Thyroid gland (tissue), 4 donors: ENCODE measurements around the gene CR1. TPM values are rescaled to one million over a fixed set of nuclear protein-coding genes. Genes with fewer than 3 reads are reported as not detected.
"Not testable (repeated sequence)": the region's sequence is repeated elsewhere in the genome, so short reads cannot be mapped to it uniquely, and the experiment has no call there.

Experiments used
- DNase-seq, 2 donors: peaks; one replicate each; pipeline ENCODE4 v3.0.0-alpha.2; 2019
- H3K27ac ChIP-seq, 3 donors: fragments of 200-600 bp; sonication (generic); 1 replicate in 2 of 3; 2 replicates in 1 of 3; pipeline ENCODE4 v1.5.1; 2016 to 2019; ENCODE audit warnings: mild to moderate bottlenecking in 1 of 3, moderate library complexity in 1 of 3
- H3K27me3 ChIP-seq: fragments of 200-600 bp; sonication (generic); one replicate; pipeline ENCODE4 v1.5.1; 2019
- H3K36me3 ChIP-seq, 2 donors: fragments of 200-600 bp; sonication (generic); one replicate each; pipeline ENCODE4 v1.5.1; 2016 to 2019
- H3K4me1 ChIP-seq, 2 donors: fragments of 200-600 bp; sonication (generic); one replicate each; pipeline ENCODE4 v1.5.1; 2017 to 2019
- H3K4me3 ChIP-seq, 3 donors: fragments of 200-600 bp; sonication (generic); replicated peaks in 1 of 3; 1 replicate in 2 of 3; 2 replicates in 1 of 3; pipeline ENCODE4 v1.5.1; 2016; ENCODE audit warnings: mild to moderate bottlenecking in 1 of 3
- H3K9me3 ChIP-seq: fragments of 200-600 bp; sonication (generic); one replicate; pipeline ENCODE4 v1.5.1; 2017
- POLR2A ChIP-seq, 2 donors: fragments of 450-650 bp; IDR thresholded peaks; one replicate each; pipeline ENCODE4 v1.6.1; 2017; ENCODE audit warnings: antibody characterized with exemption in 2 of 2, mild to moderate bottlenecking in 2 of 2, moderate library complexity in 1 of 2
- WGBS, 2 donors: methylation state at CpG; one replicate each; pipeline ENCODE4 v1.1.5; 2017; 5-methylcytosine and 5-hydroxymethylcytosine counted together
- intact Hi-C: fragments of 100-400 bp; cut with DNase I; formaldehyde crosslinking; loops from one replicate; pipeline ENCODE4 v1.15.1; 2023
- total RNA-seq, 4 donors: library from RNA; depleted of rRNA; stranded (reverse); fragments of >200 nt; gene quantifications; one replicate each; pipeline ENCODE4 v1.2.3, GENCODE V29; 2016
- TF ChIP-seq, protein P1 (sequence below), 6 experiments: fragments of 200-600 bp in 3 of 6; fragments of 450-650 bp in 3 of 6; sonication (generic) in 3 of 6; IDR thresholded peaks; one replicate each; pipeline ENCODE4 v1.5.1; 2016 to 2019; ENCODE audit warnings: antibody characterized with exemption in 6 of 6, mild to moderate bottlenecking in 2 of 6, inconsistent platforms in 1 of 6, moderate library complexity in 1 of 6

The CR1 gene
- total RNA-seq, 4 donors from 2014 or later, result 0.49 to 5.8 (median 1.2) TPM

DNA sequence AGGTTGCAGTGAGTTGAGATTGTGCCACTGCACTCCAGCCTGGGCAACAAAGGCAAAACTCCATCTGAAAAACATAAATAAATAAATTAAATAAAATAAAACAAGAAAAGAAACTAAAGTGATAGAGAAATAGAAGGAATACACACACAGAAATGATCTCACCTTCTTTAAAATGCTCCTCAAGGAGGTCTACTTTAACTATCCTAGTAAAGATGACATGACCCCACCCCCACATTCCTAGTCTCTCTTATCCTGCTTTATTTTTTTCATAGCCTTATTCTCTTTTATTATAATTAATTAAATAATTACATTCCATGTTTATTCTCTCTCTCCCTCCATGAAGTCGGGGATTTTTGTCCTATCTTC, 131.0 kb downstream of the CR1 start:
- WGBS, 2 donors, result 92 to 96% methylated on average over 1 of the region's 1 CpG

DNA sequence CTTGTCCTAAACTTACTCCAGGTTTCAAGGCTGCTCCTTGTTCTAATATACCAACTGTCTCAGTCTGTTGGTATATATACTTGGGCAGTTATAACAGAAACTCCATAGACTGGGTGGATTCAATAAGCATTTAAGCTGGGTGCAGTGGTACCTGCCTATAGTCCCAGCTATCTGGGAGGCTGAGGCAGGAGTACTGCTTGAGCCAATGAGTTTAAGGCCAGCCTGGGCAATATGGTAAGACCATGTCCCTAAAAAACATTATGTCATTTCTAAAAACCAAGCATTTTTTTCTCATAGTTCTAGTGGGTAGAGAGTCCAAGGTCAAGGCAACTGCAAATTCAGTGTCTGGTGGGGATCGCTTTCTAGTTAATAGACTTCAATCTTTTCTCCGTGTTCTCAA, 131.5 kb downstream of the CR1 start:
- 97 to 100% methylated on average over 2 of the region's 2 CpGs for WGBS, 2 donors
- no peaks in the 10 kb centered on the region for H3K36me3 ChIP-seq
- intact Hi-C loops, result no loop called here
- H3K4me1 ChIP-seq, result no peaks in the 10 kb centered on the region
- no peak overlapping the region for H3K27ac ChIP-seq
- no peak for DNase-seq
- H3K9me3 ChIP-seq, result no peaks in the 10 kb centered on the region
- no peak overlapping the region for H3K4me3 ChIP-seq
- no peak for TF ChIP-seq POLR2A (IDR thresholded peaks at IDR 0.05)
- TF ChIP-seq, protein P1, sequence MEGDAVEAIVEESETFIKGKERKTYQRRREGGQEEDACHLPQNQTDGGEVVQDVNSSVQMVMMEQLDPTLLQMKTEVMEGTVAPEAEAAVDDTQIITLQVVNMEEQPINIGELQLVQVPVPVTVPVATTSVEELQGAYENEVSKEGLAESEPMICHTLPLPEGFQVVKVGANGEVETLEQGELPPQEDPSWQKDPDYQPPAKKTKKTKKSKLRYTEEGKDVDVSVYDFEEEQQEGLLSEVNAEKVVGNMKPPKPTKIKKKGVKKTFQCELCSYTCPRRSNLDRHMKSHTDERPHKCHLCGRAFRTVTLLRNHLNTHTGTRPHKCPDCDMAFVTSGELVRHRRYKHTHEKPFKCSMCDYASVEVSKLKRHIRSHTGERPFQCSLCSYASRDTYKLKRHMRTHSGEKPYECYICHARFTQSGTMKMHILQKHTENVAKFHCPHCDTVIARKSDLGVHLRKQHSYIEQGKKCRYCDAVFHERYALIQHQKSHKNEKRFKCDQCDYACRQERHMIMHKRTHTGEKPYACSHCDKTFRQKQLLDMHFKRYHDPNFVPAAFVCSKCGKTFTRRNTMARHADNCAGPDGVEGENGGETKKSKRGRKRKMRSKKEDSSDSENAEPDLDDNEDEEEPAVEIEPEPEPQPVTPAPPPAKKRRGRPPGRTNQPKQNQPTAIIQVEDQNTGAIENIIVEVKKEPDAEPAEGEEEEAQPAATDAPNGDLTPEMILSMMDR (IDR thresholded peaks at IDR 0.05), result no peak
- no peaks in the 10 kb centered on the region for H3K27me3 ChIP-seq

More for the DNA sequence above, 131.0 kb downstream of the CR1 start:
- Histone ChIP-seq H3K27ac (no peak overlapping the region), H3K4me1 (no peaks in the 10 kb centered on the region), H3K4me3 (no peak overlapping the region), H3K9me3 (no peaks in the 10 kb centered on the region), H3K36me3 (no peaks in the 10 kb centered on the region), H3K27me3 (no peaks in the 10 kb centered on the region)
- intact Hi-C loops, result no loop called here
- TF ChIP-seq POLR2A (IDR thresholded peaks at IDR 0.05), result no peak
- TF ChIP-seq, protein P1 (IDR thresholded peaks at IDR 0.05), result no peak
- DNase-seq, result no peak

DNA sequence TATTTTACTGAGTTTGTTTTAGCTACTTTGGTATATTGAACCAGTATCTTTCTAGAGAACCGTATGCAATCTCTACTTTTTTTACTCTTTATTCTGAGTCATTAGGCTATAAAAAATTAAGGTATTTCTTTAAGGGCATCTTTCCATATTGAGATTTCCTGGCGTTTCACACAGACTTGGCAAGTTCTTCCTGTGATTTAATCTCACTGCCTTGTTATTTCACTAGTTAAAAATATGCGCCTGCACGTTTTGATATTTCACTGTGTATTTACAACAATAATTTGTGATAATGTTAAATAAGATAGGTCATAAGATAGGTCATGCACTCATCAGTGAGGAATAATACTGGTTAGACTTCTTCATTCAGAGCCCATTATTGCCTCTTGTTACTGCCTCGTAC, 132.8 kb downstream of the CR1 start:
- WGBS, 2 donors, result 65 to 68% methylated on average over 5 of the region's 5 CpGs
- Histone ChIP-seq H3K27ac (no peak overlapping the region), H3K4me3 (no peak overlapping the region), H3K4me1 (no peaks in the 10 kb centered on the region), H3K9me3 (no peaks in the 10 kb centered on the region), H3K27me3 (no peaks in the 10 kb centered on the region), H3K36me3 (no peaks in the 10 kb centered on the region)
- intact Hi-C loops, result no loop called here
- no peak for DNase-seq
- TF ChIP-seq POLR2A (IDR thresholded peaks at IDR 0.05), result no peak
- TF ChIP-seq, protein P1 (IDR thresholded peaks at IDR 0.05), result no peak

DNA sequence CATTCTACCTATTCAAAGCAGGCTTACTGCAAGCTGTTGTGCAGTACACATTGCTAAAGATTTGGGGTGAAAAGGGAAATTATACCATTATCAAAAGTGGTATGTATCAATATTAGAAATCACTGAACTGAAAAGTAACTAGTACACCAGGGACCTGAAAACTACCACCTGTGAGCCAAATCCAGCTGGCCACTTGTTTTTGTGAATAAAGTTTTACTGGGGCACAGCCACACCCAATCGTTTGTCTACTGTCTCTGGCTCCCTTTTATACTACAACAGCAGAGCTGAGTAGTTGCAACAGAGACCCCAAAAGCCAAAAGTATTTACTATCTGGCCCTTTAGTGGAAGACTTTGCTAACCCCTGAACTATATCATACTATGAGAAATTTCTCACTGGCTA, 135.2 kb downstream of the CR1 start:
- Histone ChIP-seq H3K36me3 (no peaks in the 10 kb centered on the region), H3K9me3 (no peaks in the 10 kb centered on the region), H3K4me3 (no peak overlapping the region), H3K4me1 (no peaks in the 10 kb centered on the region), H3K27me3 (no peaks in the 10 kb centered on the region), H3K27ac (no peak overlapping the region)
- intact Hi-C loops, result no loop called here
- WGBS, 2 donors, result 60 to 69% methylated on average over 1 of the region's 1 CpG
- no peak for DNase-seq
- no peak for TF ChIP-seq POLR2A (IDR thresholded peaks at IDR 0.05)
- TF ChIP-seq, protein P1 (IDR thresholded peaks at IDR 0.05), result no peak

DNA sequence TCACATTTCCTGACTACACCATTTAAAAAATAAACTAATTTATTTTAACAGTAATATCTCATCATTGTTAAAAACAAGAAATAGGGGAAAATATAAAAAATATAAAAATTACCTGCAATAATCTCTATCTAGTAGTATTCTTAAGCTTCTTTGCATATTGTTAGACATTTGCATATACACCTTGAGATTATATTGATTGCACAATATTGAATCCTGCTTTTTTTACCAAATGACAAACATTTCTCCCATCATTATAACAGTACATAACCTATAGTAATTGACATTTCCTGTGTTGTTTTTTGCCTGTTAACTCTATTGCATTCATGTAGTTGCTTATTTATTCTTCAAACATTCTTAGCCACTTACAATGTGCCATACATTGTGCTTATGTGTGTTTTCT, 137.3 kb downstream of the CR1 start:
- intact Hi-C loops, result no loop called here
- Histone ChIP-seq H3K27ac (no peak overlapping the region), H3K36me3 (no peaks in the 10 kb centered on the region), H3K27me3 (no peaks in the 10 kb centered on the region), H3K9me3 (no peaks in the 10 kb centered on the region), H3K4me1 (no peaks in the 10 kb centered on the region), H3K4me3 (no peak overlapping the region)
- DNase-seq, result no peak
- TF ChIP-seq POLR2A (IDR thresholded peaks at IDR 0.05), result no peak
- TF ChIP-seq, protein P1 (IDR thresholded peaks at IDR 0.05), result no peak

DNA sequence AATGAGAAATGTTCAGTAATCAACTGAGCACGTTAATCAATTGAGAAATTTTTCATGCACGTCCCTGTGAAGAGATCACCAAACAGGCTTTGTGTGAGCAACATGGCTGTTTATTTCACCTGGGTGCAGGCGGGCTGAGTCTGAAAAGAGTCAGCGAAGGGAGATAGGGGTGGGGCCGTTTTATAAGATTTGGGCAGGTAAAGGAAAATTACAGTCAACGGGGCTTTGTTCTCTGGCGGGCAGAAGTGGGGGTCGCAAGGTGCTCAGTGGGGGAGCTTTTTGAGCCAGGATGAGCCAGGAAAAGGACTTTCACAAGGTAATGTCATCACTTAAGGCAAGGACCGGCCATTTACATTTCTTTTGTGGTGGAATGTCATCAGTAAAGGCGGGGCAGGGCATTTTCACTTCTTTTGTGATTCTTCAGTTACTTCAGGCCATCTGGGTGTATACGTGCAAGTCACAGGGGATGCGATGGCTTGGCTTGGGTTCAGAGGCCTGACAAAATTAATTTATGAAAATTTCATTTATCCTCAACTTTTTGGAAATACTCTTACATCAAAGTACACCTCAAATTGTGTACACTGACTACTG, 137.8 kb downstream of the CR1 start:
- H3K9me3 ChIP-seq, intact Hi-C loops: not testable (repeated sequence)

DNA sequence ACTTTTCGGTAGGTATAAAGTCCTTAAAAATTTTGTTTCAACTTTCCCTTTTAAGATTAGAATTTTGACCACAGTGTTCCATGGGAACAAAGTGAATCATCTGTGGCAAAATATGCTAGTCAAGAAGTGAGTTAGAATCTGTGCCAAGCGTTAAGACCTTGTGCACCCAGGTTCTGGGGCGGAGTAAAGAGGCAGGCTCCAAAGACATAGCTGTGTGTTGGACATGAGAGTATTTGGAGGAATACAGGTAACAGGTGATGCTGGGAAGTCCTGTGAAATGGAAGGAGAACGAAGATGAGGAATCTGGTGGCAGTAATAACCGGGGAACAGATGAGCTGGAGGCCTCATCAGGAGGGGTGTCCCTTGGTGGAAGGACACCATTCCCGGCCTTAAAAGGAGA, 138.3 kb downstream of the CR1 start:
- H3K4me1 ChIP-seq, H3K27me3 ChIP-seq, H3K27ac ChIP-seq, DNase-seq, H3K36me3 ChIP-seq, intact Hi-C loops, H3K9me3 ChIP-seq, H3K4me3 ChIP-seq: not testable (repeated sequence)
- 83 to 85% methylated on average over 5 to 6 of the region's 6 CpGs for WGBS, 2 donors

More for the DNA sequence above, 137.8 kb downstream of the CR1 start:
- not testable (repeated sequence) for H3K4me3 ChIP-seq, DNase-seq, H3K4me1 ChIP-seq, H3K27ac ChIP-seq, H3K36me3 ChIP-seq, H3K27me3 ChIP-seq
- 79 to 83% methylated on average over 12 of the region's 12 CpGs for WGBS, 2 donors

DNA sequence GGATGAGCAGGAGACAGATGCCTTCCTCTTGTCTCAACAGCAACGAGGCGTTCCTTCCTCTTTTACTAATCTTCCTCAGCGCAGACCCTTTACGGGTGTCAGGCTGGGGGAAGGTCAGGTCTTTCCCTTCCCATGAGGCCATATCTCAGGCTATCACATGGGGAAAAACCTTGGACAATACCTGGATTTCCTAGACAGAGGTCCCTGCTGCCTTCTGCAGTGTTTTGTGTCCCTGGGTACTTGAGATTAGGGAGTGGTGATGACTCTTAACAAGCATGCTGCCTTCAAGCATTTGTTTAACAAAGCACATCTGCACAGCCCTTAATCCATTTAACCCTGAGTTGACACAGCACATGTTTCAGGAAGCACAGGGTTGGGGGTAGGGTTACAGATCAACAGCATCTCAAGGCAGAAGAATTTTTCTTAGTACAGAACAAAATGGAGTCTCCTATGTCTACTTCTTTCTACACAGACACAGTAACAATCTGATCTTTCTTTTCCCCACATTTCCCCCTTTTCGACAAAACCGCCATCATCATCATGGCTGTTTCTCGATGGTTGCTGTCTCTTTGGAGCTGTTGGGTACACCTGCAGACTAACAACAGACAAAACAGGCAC, 139.7 kb downstream of the CR1 start:
- H3K4me3 ChIP-seq, DNase-seq, H3K9me3 ChIP-seq, H3K27me3 ChIP-seq, H3K36me3 ChIP-seq, H3K4me1 ChIP-seq, H3K27ac ChIP-seq, intact Hi-C loops: not testable (repeated sequence)
- WGBS, 2 donors, result 57 to 67% methylated on average over 7 of the region's 7 CpGs
